Epithelial cell of proximal tubule (primary cell): Measurements from ENCODE around the gene CUL1. TPM values are rescaled to one million over a fixed set of nuclear protein-coding genes. Genes with fewer than 3 reads are reported as not detected.
A peak's percentile ranks its signal among the peaks of the same experiment; 100 is the strongest.
"Not testable (repeated sequence)": the region's sequence is repeated elsewhere in the genome, so short reads cannot be mapped to it uniquely, and the experiment has no call there.

Experiments
- DNase-seq: peaks from one replicate; pipeline ENCODE4 v3.0.0-alpha.2; 2011; ENCODE audit warnings: low read depth
- H3K4me3 ChIP-seq: 2 replicates; pipeline ENCODE4 v1.5.1; 2011; ENCODE audit warnings: low read depth, mild to moderate bottlenecking, low read length
- total RNA-seq: library from RNA; depleted of rRNA; stranded (reverse); fragments of >200 nt; gene quantifications from 2 replicates; pipeline ENCODE4 v1.2.3, GENCODE V29; 2015
- TF ChIP-seq, protein P1 (sequence below): conservative IDR thresholded peaks from 2 replicates; pipeline ENCODE4 v1.5.1; 2012; ENCODE audit warnings: low read depth, mild to moderate bottlenecking, low read length

Gene CUL1
- total RNA-seq, 1 donor from 2014 or later: 32.5 TPM

- TF ChIP-seq, protein P1, sequence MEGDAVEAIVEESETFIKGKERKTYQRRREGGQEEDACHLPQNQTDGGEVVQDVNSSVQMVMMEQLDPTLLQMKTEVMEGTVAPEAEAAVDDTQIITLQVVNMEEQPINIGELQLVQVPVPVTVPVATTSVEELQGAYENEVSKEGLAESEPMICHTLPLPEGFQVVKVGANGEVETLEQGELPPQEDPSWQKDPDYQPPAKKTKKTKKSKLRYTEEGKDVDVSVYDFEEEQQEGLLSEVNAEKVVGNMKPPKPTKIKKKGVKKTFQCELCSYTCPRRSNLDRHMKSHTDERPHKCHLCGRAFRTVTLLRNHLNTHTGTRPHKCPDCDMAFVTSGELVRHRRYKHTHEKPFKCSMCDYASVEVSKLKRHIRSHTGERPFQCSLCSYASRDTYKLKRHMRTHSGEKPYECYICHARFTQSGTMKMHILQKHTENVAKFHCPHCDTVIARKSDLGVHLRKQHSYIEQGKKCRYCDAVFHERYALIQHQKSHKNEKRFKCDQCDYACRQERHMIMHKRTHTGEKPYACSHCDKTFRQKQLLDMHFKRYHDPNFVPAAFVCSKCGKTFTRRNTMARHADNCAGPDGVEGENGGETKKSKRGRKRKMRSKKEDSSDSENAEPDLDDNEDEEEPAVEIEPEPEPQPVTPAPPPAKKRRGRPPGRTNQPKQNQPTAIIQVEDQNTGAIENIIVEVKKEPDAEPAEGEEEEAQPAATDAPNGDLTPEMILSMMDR: no peak
- no peak for DNase-seq
- H3K4me3 ChIP-seq: peak overlapping the region; percentile 77
Observed at GRCh38 chr7:148700661-148701064, 2.0 kb downstream of the CUL1 start.

- TF ChIP-seq, protein P1: no peak
- H3K4me3 ChIP-seq: no peak overlapping the region
- no peak for DNase-seq
Observed at GRCh38 chr7:148701414-148701813, 2.7 kb downstream of the CUL1 start.

- H3K4me3 ChIP-seq: no peak overlapping the region
- TF ChIP-seq, protein P1: no peak
- no peak for DNase-seq
Observed at GRCh38 chr7:148702876-148703670, 4.4 kb downstream of the CUL1 start.

- not testable (repeated sequence) for DNase-seq, H3K4me3 ChIP-seq
Observed at GRCh38 chr7:148703671-148703962, 4.9 kb downstream of the CUL1 start.

- TF ChIP-seq, protein P1: no peak
- DNase-seq: no peak
- H3K4me3 ChIP-seq: no peak overlapping the region
Observed at GRCh38 chr7:148704189-148704588, 5.5 kb downstream of the CUL1 start.

GRCh38 chr7:148704970-148705369, 6.3 kb downstream of the CUL1 start:
- no peak for DNase-seq
- H3K4me3 ChIP-seq: no peak overlapping the region
- TF ChIP-seq, protein P1: no peak

- H3K4me3 ChIP-seq: no peak overlapping the region
- TF ChIP-seq, protein P1: no peak
- no peak for DNase-seq
Observed at GRCh38 chr7:148706368-148706767, 7.7 kb downstream of the CUL1 start.
